A673 (cell line): Measurements from ENCODE around the gene GXYLT1. TPM values are rescaled to one million over a fixed set of nuclear protein-coding genes. Genes with fewer than 3 reads are reported as not detected.

ENCODE experiments used
- BruUV-seq: library from RNA; stranded (reverse); fragments of 400-500 nt; replicated peaks from 2 replicates; lab custom pipeline; 2021; lab: Mats Ljungman, UMichigan
- CTCF ChIA-PET: fragments of 300-600 bp; sonication (Branson Sonifier 250); formaldehyde crosslinking; loops from one replicate; lab custom pipeline; 2022; ENCODE audit warnings: antibody characterized with exemption; lab: Charles Lee
- POLR2A ChIA-PET: fragments of 300-600 bp; sonication (Branson Sonifier 250); formaldehyde crosslinking; loops from one replicate; lab custom pipeline; 2022; ENCODE audit warnings: antibody characterized with exemption; ENCODE audit not compliant: low non-redundant PET; lab: Charles Lee
- DNase-seq: peaks from one replicate; pipeline ENCODE4 v3.0.0-alpha.2; 2015; ENCODE audit warnings: low spot score
- H3K27ac ChIP-seq: fragments of 200-600 bp; sonication (generic); 2 replicates; pipeline ENCODE4 v1.5.1; 2016; ENCODE audit warnings: mixed run types, low read depth, mild to moderate bottlenecking, mixed read lengths, antibody characterized with exemption, low read length; ENCODE audit not compliant: poor library complexity, severe bottlenecking
- H3K27me3 ChIP-seq: fragments of 200-600 bp; sonication (generic); replicated peaks from 2 replicates; pipeline ENCODE4 v1.6.1; 2017; ENCODE audit warnings: mixed run types, low read depth, mild to moderate bottlenecking, mixed read lengths, antibody characterized with exemption, low read length; ENCODE audit not compliant: insufficient read depth, poor library complexity
- H3K36me3 ChIP-seq: fragments of 200-600 bp; sonication (generic); 2 replicates; pipeline ENCODE4 v1.6.1; 2016; ENCODE audit warnings: mixed run types, mild to moderate bottlenecking, mixed read lengths, antibody characterized with exemption, low read length; ENCODE audit not compliant: insufficient read depth, poor library complexity, severe bottlenecking
- H3K4me1 ChIP-seq: fragments of 200-600 bp; sonication (generic); 2 replicates; pipeline ENCODE4 v1.6.1; 2017; ENCODE audit warnings: mixed run types, mild to moderate bottlenecking, mixed read lengths, antibody characterized with exemption, low read length; ENCODE audit not compliant: insufficient read depth, poor library complexity, severe bottlenecking
- H3K4me3 ChIP-seq: fragments of 200-600 bp; sonication (generic); 2 replicates; pipeline ENCODE4 v1.5.1; 2016; ENCODE audit warnings: low read depth, mixed run types, mild to moderate bottlenecking, mixed read lengths, low read length; ENCODE audit not compliant: poor library complexity, severe bottlenecking
- H3K9me3 ChIP-seq: fragments of 200-600 bp; sonication (generic); 2 replicates; pipeline ENCODE4 v1.6.1; 2016; ENCODE audit warnings: mixed run types, low read depth, mild to moderate bottlenecking, mixed read lengths, antibody characterized with exemption, low read length; ENCODE audit not compliant: poor library complexity, severe bottlenecking
- EZH2 ChIP-seq: fragments of 200-600 bp; sonication (generic); IDR thresholded peaks from 2 replicates; pipeline ENCODE4 v1.6.1; 2017; ENCODE audit warnings: borderline replicate concordance, low read depth, mild to moderate bottlenecking, mixed read lengths, antibody characterized with exemption, low read length; ENCODE audit not compliant: poor library complexity, severe bottlenecking
- intact Hi-C: fragments of 100-400 bp; cut with micrococcal nuclease; formaldehyde crosslinking; loops from one replicate; pipeline ENCODE4 v1.10.0; 2022; ENCODE audit not compliant: unreplicated experiment
- total RNA-seq: library from RNA; stranded (reverse); gene quantifications from 2 replicates; pipeline ENCODE4 v1.2.3, GENCODE V29; 2021
- TF ChIP-seq, protein P1 (sequence below): fragments of 300-800, 200-600 bp; sonication (generic); conservative IDR thresholded peaks from 2 replicates; pipeline ENCODE4 v1.5.1; 2017; ENCODE audit warnings: low read depth, mild to moderate bottlenecking, antibody characterized with exemption, low read length, moderate library complexity, mixed read lengths

GXYLT1 gene
- total RNA-seq, 1 experiment from 2014 or later: 25.0 TPM

DNA sequence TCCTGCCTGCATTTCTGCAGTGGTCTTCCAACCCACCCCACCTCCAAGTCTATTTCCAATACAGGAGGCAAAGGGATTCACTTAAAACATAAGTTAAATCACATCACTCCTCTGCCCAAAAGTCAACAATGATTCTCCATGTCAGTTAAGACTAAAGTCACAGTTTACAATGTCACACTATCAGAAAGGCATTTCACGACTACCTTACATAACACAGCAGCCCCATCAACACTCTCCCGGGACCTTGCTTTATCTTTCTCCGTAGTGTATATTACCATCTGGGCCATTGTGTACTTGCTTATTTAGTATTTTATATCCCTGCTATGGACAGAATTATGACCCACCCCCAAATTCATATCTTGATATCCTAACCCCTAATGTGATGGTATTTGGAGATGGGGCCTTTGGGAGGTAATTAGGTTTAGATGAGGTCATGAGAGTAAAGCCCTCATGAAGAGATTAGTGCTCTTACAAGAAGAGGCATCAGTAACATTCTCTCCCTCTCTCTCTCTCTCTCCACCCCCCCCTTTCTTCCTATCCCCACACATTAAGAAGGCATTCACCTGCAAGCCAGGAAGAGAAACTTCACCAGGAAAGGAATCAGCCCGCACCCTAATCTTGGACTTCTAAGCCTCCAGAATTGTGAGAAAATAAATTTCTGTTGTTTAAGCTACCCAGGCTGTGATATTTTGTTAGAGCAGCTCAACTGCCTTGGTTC is 112.7 kb downstream of the GXYLT1 start:
- Histone ChIP-seq H3K9me3 (no peaks in the 10 kb centered on the region), H3K27ac (no peak overlapping the region), H3K36me3 (no peaks in the 10 kb centered on the region), H3K27me3 (no peaks in the 10 kb centered on the region), H3K4me3 (no peak overlapping the region), H3K4me1 (no peaks in the 10 kb centered on the region)
- POLR2A ChIA-PET: no interaction called here
- BruUV-seq: no TSS peak
- no peak for DNase-seq
- CTCF ChIA-PET: interaction anchor here (0.7 kb wide), 1 partner anchor 352 kb away, joined by 3 read pairs; no protein-coding TSS in a partner anchor
- TF ChIP-seq, protein P1, sequence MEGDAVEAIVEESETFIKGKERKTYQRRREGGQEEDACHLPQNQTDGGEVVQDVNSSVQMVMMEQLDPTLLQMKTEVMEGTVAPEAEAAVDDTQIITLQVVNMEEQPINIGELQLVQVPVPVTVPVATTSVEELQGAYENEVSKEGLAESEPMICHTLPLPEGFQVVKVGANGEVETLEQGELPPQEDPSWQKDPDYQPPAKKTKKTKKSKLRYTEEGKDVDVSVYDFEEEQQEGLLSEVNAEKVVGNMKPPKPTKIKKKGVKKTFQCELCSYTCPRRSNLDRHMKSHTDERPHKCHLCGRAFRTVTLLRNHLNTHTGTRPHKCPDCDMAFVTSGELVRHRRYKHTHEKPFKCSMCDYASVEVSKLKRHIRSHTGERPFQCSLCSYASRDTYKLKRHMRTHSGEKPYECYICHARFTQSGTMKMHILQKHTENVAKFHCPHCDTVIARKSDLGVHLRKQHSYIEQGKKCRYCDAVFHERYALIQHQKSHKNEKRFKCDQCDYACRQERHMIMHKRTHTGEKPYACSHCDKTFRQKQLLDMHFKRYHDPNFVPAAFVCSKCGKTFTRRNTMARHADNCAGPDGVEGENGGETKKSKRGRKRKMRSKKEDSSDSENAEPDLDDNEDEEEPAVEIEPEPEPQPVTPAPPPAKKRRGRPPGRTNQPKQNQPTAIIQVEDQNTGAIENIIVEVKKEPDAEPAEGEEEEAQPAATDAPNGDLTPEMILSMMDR: no peak
- TF ChIP-seq EZH2: no peak
- intact Hi-C loops: no loop called here

Other genes with a start within 250 kb of the GXYLT1 start
- 28.7 and 32.9 TPM in 2 replicates for gene YAF2, start 93.4 kb upstream of the GXYLT1 start, total RNA-seq
- 110 TPM in 2 replicates for gene ZCRB1, start 181.2 kb upstream of the GXYLT1 start, total RNA-seq
- 90.1 and 96.2 TPM in 2 replicates for gene PPHLN1, start 181.3 kb upstream of the GXYLT1 start, total RNA-seq